ENCODE data around the gene CHDH.

The CHDH gene

DNA sequence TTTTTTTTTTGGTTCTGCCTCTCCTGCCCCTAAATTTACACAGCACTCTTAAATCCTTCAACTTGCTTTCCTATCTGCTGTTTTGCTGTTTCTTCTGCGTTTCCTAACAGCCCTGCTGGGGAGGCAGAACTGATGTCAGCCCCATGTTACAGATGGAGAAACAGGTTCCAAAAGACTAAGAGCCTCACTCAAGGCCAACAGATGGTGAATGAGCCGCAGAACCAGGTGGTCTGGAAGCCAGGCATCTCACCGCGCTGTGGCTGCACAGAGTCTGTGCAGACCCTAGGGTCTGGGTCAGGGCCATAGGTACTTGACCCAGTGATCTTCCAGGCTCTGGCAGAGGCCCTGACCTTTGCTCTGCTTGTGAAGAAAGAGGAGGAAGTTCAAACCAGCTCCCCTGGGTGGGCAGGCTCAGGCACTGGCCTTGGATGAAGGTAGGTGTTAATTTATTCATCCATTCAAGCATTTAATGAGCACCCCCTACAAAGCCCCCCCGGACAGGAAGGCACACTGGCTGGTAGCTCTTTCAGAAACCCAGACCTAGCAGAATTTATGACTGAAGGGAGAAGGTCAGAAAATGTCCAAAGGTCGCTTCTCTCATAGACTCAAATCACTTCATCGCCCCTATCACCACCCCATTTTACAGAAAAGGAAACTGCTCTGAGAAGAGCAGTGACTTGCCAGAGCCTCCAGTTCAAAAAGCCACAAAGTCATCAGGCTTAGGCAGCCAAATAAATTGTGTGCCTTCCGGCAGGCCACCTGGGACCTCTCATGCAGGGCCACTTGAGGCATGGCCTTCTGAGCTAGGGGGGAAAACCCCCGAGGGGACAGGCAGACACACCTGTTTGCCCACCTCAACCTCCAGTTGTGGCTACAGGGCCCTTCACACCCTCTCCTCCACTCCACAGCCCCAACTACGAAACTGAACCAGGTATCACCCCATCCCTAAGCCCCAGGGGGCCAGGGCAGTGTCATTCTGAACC, 2.7 kb downstream of the CHDH start:
- no peak for DNase-seq
- no peak for TF ChIP-seq GATA1 (IDR thresholded peaks at IDR 0.05; ENCODE audit: low read depth, low read length)
- no peak for TF ChIP-seq POLR2A (IDR thresholded peaks at IDR 0.05; ENCODE audit: low read length)

- no peak for TF ChIP-seq POLR2A (IDR thresholded peaks at IDR 0.05; ENCODE audit: low read length)
- no peak for DNase-seq
Observed at GRCh38 chr3:53842436-53843194, 3.6 kb downstream of the CHDH start.

DNA sequence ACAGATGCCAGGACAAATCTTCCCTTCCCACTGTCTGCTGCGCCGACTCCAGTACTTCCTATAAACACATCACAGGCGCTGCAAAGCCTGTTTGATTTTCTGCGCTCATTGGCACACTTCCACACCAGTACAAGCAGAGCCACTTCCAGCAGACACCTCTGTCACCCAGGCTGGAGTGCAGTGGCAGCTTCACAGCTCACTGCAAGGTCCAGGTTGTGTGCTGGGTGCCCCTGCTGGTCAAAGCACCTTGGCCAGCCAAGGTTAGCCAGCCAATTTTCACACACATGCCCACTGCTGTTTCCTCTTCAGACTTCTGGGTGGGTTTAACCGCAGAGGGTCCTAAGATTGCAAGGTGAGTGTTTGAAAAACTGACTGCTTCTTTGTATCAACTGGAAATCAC, 4.9 kb downstream of the CHDH start:
- TF ChIP-seq GATA1 (IDR thresholded peaks at IDR 0.05; ENCODE audit: low read depth, low read length) (no peak), POLR2A (IDR thresholded peaks at IDR 0.05; ENCODE audit: low read length) (no peak)
- DNase-seq: no peak

GRCh38 chr3:53837331-53837730, 8.9 kb downstream of the CHDH start:
- TF ChIP-seq GATA1 (IDR thresholded peaks at IDR 0.05; ENCODE audit: low read depth, low read length) (no peak), POLR2A (IDR thresholded peaks at IDR 0.05; ENCODE audit: low read length) (no peak)
- DNase-seq: no peak

DNA sequence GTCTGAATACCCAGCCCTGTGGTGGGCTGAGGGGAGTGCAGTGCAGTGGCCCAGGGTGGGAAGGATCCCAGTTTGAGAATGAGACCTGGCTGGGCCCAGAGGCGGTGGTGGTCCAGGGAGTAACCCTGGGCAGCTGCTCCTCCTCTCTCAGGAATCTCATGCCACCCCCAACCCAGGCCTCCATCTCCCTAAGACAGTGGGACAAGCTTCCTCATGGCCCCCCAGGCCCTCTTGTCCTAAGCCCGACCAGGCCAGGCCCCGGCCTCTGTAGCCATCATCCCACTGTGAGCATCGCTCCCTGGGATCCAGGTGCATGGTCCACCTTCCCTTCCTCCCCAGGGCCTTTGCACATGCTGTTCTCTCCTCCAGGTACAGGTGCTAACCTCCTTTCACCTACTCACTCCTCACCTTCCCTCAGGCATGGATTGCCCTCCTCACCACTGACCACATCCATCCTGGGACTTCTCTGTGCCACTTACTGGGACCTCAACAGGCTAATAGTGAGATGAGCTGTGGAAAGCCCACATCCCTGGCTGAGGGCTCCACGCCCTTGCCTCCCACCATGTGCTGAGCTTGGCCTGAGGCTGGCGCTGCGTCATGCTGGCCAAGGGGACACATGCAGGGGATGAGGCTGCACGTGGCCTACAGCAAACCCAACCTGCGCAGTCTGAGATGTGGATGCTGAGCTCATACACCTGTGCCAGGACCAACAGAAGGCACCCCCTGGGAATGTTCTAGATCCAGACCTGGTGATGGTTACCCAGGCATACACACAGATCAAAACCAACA, 9.9 kb downstream of the CHDH start:
- no peak for TF ChIP-seq GATA1 (IDR thresholded peaks at IDR 0.05; ENCODE audit: low read depth, low read length)
- DNase-seq: no peak

DNA sequence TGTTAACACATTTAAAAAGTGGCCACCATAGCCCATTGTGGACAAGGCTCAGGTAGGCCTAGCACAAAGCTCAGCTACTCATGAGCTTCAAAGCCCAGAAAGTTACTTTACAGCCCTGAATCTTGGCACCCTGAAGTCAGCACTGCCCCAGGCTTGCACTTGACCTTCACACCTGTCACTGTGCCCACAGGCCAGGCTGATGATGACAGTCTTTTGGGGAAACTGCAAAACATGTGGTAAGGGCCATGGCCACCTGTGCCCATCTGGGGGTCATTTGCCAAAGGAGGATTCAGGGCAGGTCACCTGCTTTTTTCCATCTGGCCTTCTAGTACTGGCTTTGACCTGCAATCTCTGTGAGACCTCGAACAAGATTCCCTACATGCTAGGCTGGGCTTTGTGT, 11.0 kb downstream of the CHDH start:
- TF ChIP-seq POLR2A (IDR thresholded peaks at IDR 0.05; ENCODE audit: low read length) (no peak), GATA1 (IDR thresholded peaks at IDR 0.05; ENCODE audit: low read depth, low read length) (no peak)
- no peak for DNase-seq

- TF ChIP-seq POLR2A (IDR thresholded peaks at IDR 0.05; ENCODE audit: low read length) (no peak), GATA1 (IDR thresholded peaks at IDR 0.05; ENCODE audit: low read depth, low read length) (no peak)
- DNase-seq: no peak
Observed at GRCh38 chr3:53834429-53835095, 11.7 kb downstream of the CHDH start.

- no peak for DNase-seq
- TF ChIP-seq POLR2A (IDR thresholded peaks at IDR 0.05; ENCODE audit: low read length) (no peak), GATA1 (IDR thresholded peaks at IDR 0.05; ENCODE audit: low read depth, low read length) (no peak)
Observed at GRCh38 chr3:53833700-53834099, 12.5 kb downstream of the CHDH start.

DNA sequence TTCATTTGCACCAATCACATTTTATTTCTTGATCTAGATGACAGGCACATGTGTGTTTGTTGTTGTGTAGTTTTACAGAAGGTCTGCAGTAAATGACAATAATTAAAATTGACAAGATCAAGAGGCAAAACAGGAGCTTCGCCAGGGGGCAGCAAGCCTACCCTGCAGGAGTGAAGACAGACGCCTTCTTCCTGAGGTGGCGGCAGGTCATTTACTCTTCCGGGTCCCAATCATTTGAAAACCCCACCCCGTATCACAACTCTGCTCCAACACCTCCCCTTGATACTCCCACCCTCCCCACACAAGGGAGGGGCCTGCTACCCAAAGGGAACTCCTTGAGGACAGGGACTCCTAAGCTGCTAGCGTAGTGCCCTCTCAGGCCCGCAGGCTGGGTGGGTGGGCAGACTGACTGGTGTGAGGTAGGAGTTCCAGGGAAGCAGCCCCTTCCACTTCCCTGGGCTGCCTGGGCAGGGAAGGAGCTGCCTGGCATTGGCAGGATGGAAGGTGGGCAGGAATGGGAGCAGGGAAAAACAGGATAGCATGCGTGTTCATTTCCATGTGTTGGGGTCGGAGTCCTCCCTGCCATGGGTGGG, 13.1 kb downstream of the CHDH start:
- no peak for TF ChIP-seq GATA1 (IDR thresholded peaks at IDR 0.05; ENCODE audit: low read depth, low read length)
- TF ChIP-seq POLR2A (IDR thresholded peaks at IDR 0.05; ENCODE audit: low read length): no peak
- DNase-seq: no peak

- DNase-seq: no peak
- TF ChIP-seq POLR2A (IDR thresholded peaks at IDR 0.05; ENCODE audit: low read length) (no peak), GATA1 (IDR thresholded peaks at IDR 0.05; ENCODE audit: low read depth, low read length) (no peak)
Observed at GRCh38 chr3:53830944-53831343, 15.3 kb downstream of the CHDH start.

GRCh38 chr3:53829605-53830004, 16.6 kb downstream of the CHDH start:
- TF ChIP-seq GATA1 (IDR thresholded peaks at IDR 0.05; ENCODE audit: low read depth, low read length) (no peak), POLR2A (IDR thresholded peaks at IDR 0.05; ENCODE audit: low read length) (no peak)
- DNase-seq: no peak

GRCh38 chr3:53828581-53828980, 17.6 kb downstream of the CHDH start:
- TF ChIP-seq GATA1 (IDR thresholded peaks at IDR 0.05; ENCODE audit: low read depth, low read length): no peak
- TF ChIP-seq POLR2A (IDR thresholded peaks at IDR 0.05; ENCODE audit: low read length): no peak
- DNase-seq: no peak

DNA sequence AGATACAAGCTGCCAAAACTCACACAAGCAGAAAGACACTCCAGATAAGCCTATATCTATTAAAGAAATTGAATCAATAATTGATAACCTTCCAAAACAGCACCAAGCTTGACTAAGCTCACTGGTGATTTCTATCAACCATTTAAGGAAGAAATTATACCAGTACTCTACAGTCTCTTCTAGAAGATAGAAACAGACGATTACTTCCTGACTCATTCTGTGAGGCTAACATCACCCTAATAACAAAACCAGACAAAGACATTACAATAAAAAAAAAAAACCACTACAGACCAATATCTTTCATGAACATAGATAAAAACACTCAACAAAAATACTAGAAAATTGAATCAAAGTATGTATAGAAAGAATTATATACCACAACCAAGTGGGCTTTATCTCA, 20.2 kb downstream of the CHDH start:
- DNase-seq: no peak

More for the DNA sequence above, 20.2 kb downstream of the CHDH start:
- no peak for TF ChIP-seq GATA1 (IDR thresholded peaks at IDR 0.05; ENCODE audit: low read depth, low read length)
- TF ChIP-seq POLR2A (IDR thresholded peaks at IDR 0.05; ENCODE audit: low read length): no peak
